WTC11 (cell line): ENCODE results near the gene ADAT3. TPM values are rescaled to one million over a fixed set of nuclear protein-coding genes. Genes with fewer than 3 reads are reported as not detected.

Experiments used
- CBFB ChIP-seq: sonication (generic); formaldehyde crosslinking; IDR thresholded peaks from 2 replicates; pipeline ENCODE4 v1.8.1; 2022; ENCODE audit warnings: mild to moderate bottlenecking, low read depth, missing genetic modification reagents
- E2F4 ChIP-seq: sonication (generic); formaldehyde crosslinking; IDR thresholded peaks from 2 replicates; pipeline ENCODE4 v1.8.1; 2022; ENCODE audit warnings: low read depth, mild to moderate bottlenecking, moderate library complexity, missing genetic modification reagents, borderline replicate concordance
- JUN ChIP-seq: sonication (generic); formaldehyde crosslinking; IDR thresholded peaks from 2 replicates; pipeline ENCODE4 v1.8.0; 2023; ENCODE audit warnings: mild to moderate bottlenecking, missing genetic modification reagents
- KAT7 ChIP-seq: sonication (generic); formaldehyde crosslinking; IDR thresholded peaks from 2 replicates; pipeline ENCODE4 v1.8.1; 2023; ENCODE audit warnings: missing genetic modification reagents, mild to moderate bottlenecking, borderline replicate concordance
- MXD4 ChIP-seq: fragments of 250-450 bp; sonication (Bioruptor Pico); IDR thresholded peaks from 2 replicates; pipeline ENCODE4 v1.8.0; 2021; ENCODE audit warnings: mild to moderate bottlenecking, moderate library complexity, borderline replicate concordance
- NFATC4 ChIP-seq: fragments of 250-450 bp; sonication (Bioruptor Pico); IDR thresholded peaks from 2 replicates; pipeline ENCODE4 v1.9.0; 2021; ENCODE audit warnings: mild to moderate bottlenecking
- NR3C1 ChIP-seq: sonication (generic); formaldehyde crosslinking; conservative IDR thresholded peaks from 2 replicates; pipeline ENCODE4 v1.8.1; 2023; ENCODE audit warnings: low read depth, mild to moderate bottlenecking, missing genetic modification reagents
- PREB ChIP-seq: sonication (generic); formaldehyde crosslinking; IDR thresholded peaks from 2 replicates; pipeline ENCODE4 v1.8.1; 2022; ENCODE audit warnings: mild to moderate bottlenecking, missing genetic modification reagents, moderate library complexity, borderline replicate concordance
- SMAD3 ChIP-seq: sonication (generic); formaldehyde crosslinking; IDR thresholded peaks from 2 replicates; pipeline ENCODE4 v1.8.0; 2022; ENCODE audit warnings: missing genetic modification reagents, mild to moderate bottlenecking, borderline replicate concordance
- TCF7 ChIP-seq: sonication (generic); formaldehyde crosslinking; IDR thresholded peaks from 2 replicates; pipeline ENCODE4 v1.8.0; 2022; ENCODE audit warnings: mild to moderate bottlenecking, low read depth, missing genetic modification reagents, moderate library complexity
- ZNF317 ChIP-seq: sonication (generic); formaldehyde crosslinking; IDR thresholded peaks from 2 replicates; pipeline ENCODE4 v1.8.1; 2023; ENCODE audit warnings: low read depth, mild to moderate bottlenecking, moderate library complexity, missing genetic modification reagents, borderline replicate concordance
- ZNF396 ChIP-seq: fragments of 250-450 bp; sonication (Bioruptor Pico); IDR thresholded peaks from 2 replicates; pipeline ENCODE4 v1.8.0; 2021; ENCODE audit warnings: mild to moderate bottlenecking, moderate library complexity, borderline replicate concordance
- ZNF532 ChIP-seq: fragments of 250-450 bp; sonication (Bioruptor Pico); IDR thresholded peaks from 2 replicates; pipeline ENCODE4 v1.9.0; 2021; ENCODE audit warnings: mild to moderate bottlenecking, borderline replicate concordance
- total RNA-seq: library from RNA; stranded (reverse); gene quantifications from 3 replicates; pipeline ENCODE4 v1.2.3, GENCODE V29; 2021
- TF ChIP-seq, protein P1 (sequence below): sonication (generic); formaldehyde crosslinking; IDR thresholded peaks from 2 replicates; pipeline ENCODE4 v1.8.0; 2022; ENCODE audit warnings: mild to moderate bottlenecking, missing genetic modification reagents
- TF ChIP-seq, protein P2 (sequence below): fragments of 250-450 bp; sonication (Bioruptor Pico); IDR thresholded peaks from 2 replicates; pipeline ENCODE4 v1.8.0; 2021; ENCODE audit warnings: mild to moderate bottlenecking

ADAT3 gene
- total RNA-seq, 1 experiment from 2014 or later, result 20.3 TPM

DNA sequence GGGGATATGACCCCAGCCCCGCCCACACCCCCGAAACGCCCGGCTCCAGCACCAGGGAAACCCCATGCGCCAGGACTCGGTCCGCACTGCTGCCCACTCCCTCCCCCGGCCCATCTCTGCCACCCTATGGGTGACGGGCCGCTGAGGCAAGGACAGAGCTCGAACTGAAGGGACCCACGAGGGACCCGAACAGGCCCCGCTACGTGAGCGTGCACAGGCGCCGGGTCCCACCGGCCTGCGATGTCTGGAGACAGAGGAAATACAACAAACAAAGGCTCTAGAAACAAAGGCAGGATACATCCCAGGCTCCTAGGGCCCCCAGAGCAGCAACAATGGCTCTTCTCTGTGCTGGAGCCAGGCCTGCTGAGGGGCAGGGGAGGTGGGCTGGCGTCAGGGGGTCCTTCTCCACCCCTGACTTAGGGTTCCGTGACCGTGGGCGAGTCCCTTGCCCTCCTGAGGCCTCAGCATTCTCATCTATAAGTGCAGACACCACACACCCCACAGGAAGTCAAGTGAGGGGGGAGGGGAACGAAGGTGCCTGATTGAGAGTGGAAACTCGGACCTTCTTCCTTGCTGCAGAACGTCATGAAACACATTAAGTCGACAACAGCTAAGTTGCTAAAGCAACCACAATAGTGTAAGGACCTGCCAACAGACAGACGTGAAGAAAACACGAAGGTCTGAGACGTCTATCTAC, 23.0 kb upstream of the ADAT3 start (continued):
- TF ChIP-seq ZNF532, result no peak
- TF ChIP-seq SMAD3 (CRISPR knock-in tag), result no peak
- TF ChIP-seq TCF7 (CRISPR knock-in tag), result no peak
- no peak for TF ChIP-seq MXD4 (CRISPR knock-in tag)
- TF ChIP-seq PREB (CRISPR knock-in tag), result no peak
- TF ChIP-seq NFATC4 (CRISPR knock-in tag), result no peak
- TF ChIP-seq, protein P1, sequence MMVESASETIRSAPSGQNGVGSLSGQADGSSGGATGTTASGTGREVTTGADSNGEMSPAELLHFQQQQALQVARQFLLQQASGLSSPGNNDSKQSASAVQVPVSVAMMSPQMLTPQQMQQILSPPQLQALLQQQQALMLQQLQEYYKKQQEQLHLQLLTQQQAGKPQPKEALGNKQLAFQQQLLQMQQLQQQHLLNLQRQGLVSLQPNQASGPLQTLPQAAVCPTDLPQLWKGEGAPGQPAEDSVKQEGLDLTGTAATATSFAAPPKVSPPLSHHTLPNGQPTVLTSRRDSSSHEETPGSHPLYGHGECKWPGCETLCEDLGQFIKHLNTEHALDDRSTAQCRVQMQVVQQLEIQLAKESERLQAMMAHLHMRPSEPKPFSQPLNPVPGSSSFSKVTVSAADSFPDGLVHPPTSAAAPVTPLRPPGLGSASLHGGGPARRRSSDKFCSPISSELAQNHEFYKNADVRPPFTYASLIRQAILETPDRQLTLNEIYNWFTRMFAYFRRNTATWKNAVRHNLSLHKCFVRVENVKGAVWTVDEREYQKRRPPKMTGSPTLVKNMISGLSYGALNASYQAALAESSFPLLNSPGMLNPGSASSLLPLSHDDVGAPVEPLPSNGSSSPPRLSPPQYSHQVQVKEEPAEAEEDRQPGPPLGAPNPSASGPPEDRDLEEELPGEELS (CRISPR knock-in tag), result no peak
- no peak for TF ChIP-seq CBFB (CRISPR knock-in tag)
- TF ChIP-seq E2F4 (CRISPR knock-in tag), result no peak
- TF ChIP-seq ZNF396 (CRISPR knock-in tag), result no peak
- no peak for TF ChIP-seq NR3C1 (CRISPR knock-in tag)
- no peak for TF ChIP-seq KAT7 (CRISPR knock-in tag)
- no peak for TF ChIP-seq ZNF317 (CRISPR knock-in tag)
- TF ChIP-seq, protein P2, sequence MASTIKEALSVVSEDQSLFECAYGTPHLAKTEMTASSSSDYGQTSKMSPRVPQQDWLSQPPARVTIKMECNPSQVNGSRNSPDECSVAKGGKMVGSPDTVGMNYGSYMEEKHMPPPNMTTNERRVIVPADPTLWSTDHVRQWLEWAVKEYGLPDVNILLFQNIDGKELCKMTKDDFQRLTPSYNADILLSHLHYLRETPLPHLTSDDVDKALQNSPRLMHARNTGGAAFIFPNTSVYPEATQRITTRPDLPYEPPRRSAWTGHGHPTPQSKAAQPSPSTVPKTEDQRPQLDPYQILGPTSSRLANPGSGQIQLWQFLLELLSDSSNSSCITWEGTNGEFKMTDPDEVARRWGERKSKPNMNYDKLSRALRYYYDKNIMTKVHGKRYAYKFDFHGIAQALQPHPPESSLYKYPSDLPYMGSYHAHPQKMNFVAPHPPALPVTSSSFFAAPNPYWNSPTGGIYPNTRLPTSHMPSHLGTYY (CRISPR knock-in tag), result no peak
- no peak for TF ChIP-seq JUN
